AG04449 (cell line): Measurements from ENCODE around the gene PRIM1.

Experiments
- CTCF ChIA-PET: fragments of 350-600 bp; formaldehyde crosslinking; extraction: SDS; loops from one replicate; lab custom pipeline; 2021; ENCODE audit warnings: antibody characterized with exemption; lab: Yijun Ruan, JAX
- POLR2A ChIA-PET: fragments of 400-600, 350-600 bp; formaldehyde crosslinking; extraction: SDS; loops from one replicate; lab custom pipeline; 2020; ENCODE audit warnings: antibody characterized with exemption, inconsistent platforms; lab: Yijun Ruan, JAX
- DNase-seq: peaks from one replicate; pipeline ENCODE4 v3.0.0-alpha.2; 2010; ENCODE audit warnings: low read depth, low spot score
- H3K4me3 ChIP-seq: 2 replicates; pipeline ENCODE4 v1.5.1; 2011; ENCODE audit warnings: low read depth, mild to moderate bottlenecking, control low read depth, low read length
- CTCF ChIP-seq: IDR thresholded peaks from one replicate; pipeline ENCODE4 v1.5.1; 2011; ENCODE audit warnings: mild to moderate bottlenecking, moderate library complexity, low read length, control low read depth, inconsistent platforms; ENCODE audit not compliant: insufficient read depth; ENCODE audit errors: missing control alignments

The PRIM1 gene

GRCh38 chr12:56773113-56773512, 21.0 kb upstream of the PRIM1 start:
- no peak for TF ChIP-seq CTCF
- ChIA-PET POLR2A (no interaction called here), CTCF (no interaction called here)
- DNase-seq, result no peak
- H3K4me3 ChIP-seq, result no peak overlapping the region

- POLR2A ChIA-PET, result no interaction called here
- no peak overlapping the region for H3K4me3 ChIP-seq
- CTCF ChIA-PET, result no interaction called here
Measured at GRCh38 chr12:56772625-56773024, 20.5 kb upstream of the PRIM1 start.

GRCh38 chr12:56769868-56770267, 17.7 kb upstream of the PRIM1 start:
- TF ChIP-seq CTCF, result no peak
- no peak overlapping the region for H3K4me3 ChIP-seq
- DNase-seq, result no peak
- ChIA-PET CTCF (interaction anchor here (0.8 to 5.0 kb wide), 4 partner anchors 9 to 232 kb away, joined by 3 to 28 read pairs (median 6); no protein-coding TSS in a partner anchor), POLR2A (no interaction called here)

More at GRCh38 chr12:56772625-56773024, 20.5 kb upstream of the PRIM1 start:
- DNase-seq, result no peak
- TF ChIP-seq CTCF, result no peak

- ChIA-PET POLR2A (no interaction called here), CTCF (interaction anchor here (0.7 to 5.0 kb wide), 4 partner anchors 12 to 288 kb away, joined by 3 to 28 read pairs (median 6); no protein-coding TSS in a partner anchor)
- H3K4me3 ChIP-seq, result no peak overlapping the region
- DNase-seq, result no peak
- no peak for TF ChIP-seq CTCF
Measured at GRCh38 chr12:56768424-56768823, 16.3 kb upstream of the PRIM1 start.

- no peak for TF ChIP-seq CTCF
- ChIA-PET CTCF (interaction anchor here (1.9 to 16.3 kb wide), 4 partner anchors 10 to 294 kb away, joined by 7 to 303 read pairs (median 152); partner anchors contain the start of gene ZBTB39), POLR2A (no interaction called here)
- no peak overlapping the region for H3K4me3 ChIP-seq
- DNase-seq, result no peak
Measured at GRCh38 chr12:56766535-56766934, 14.4 kb upstream of the PRIM1 start.

- DNase-seq, result peak; percentile 45
- POLR2A ChIA-PET, result no interaction called here
- TF ChIP-seq CTCF, result no peak
- no peak overlapping the region for H3K4me3 ChIP-seq
- CTCF ChIA-PET, result interaction anchor here (0.8 to 16.3 kb wide), 12 partner anchors 10 to 299 kb away, joined by 3 to 303 read pairs (median 4); partner anchors contain the start of gene ZBTB39
Measured at GRCh38 chr12:56763753-56764657, 11.9 kb upstream of the PRIM1 start.
